Neural progenitor cell (in vitro differentiated cells): ENCODE data around the gene GATA2.

Experiments
- EZH2 ChIP-seq: fragments of 200-600 bp; sonication (generic); IDR thresholded peaks from 2 replicates; pipeline ENCODE4 v1.6.1; 2017; ENCODE audit warnings: antibody characterized with exemption, mild to moderate bottlenecking, moderate library complexity
- TF ChIP-seq, protein P1 (sequence below): fragments of 200-600 bp; sonication (generic); IDR thresholded peaks from 2 replicates; pipeline ENCODE4 v1.5.1; 2017; ENCODE audit warnings: antibody characterized with exemption, mild to moderate bottlenecking

DNA sequence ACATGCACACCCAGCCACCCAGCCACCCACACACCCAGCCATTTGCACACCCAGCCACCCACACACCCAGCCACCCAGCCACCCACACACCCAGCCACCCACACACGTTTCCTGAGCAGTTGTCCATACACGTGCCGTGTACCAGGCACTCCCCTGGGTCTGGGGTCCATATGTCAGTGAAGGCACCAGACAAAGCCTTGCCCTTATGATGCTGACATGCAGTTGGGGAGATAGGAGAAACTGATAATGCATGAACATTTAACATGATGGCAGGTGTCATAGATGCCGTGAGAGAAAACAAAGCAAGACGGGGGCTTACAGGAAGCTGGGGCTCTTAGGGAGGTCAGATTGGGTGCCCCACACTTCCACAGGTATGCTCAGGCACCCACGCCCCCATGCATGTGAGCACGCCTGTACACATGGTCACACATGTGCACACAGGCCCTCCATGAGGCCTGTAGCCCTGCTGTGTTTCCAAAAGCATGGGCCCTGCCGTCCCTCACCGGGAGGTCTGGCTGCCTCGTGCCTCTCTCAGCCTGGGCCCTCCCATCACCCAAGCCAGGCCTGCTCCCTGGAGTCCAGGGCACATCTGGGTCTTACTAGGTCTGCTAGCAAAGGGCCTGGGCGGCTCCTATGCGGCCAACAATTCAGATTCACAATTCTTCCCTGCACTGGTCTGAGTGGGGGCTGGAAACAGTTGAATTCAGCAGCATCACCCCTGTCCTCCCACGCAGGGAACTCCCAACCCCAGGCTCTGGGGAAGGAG, 22.7 kb downstream of the GATA2 start:
- TF ChIP-seq, protein P1, sequence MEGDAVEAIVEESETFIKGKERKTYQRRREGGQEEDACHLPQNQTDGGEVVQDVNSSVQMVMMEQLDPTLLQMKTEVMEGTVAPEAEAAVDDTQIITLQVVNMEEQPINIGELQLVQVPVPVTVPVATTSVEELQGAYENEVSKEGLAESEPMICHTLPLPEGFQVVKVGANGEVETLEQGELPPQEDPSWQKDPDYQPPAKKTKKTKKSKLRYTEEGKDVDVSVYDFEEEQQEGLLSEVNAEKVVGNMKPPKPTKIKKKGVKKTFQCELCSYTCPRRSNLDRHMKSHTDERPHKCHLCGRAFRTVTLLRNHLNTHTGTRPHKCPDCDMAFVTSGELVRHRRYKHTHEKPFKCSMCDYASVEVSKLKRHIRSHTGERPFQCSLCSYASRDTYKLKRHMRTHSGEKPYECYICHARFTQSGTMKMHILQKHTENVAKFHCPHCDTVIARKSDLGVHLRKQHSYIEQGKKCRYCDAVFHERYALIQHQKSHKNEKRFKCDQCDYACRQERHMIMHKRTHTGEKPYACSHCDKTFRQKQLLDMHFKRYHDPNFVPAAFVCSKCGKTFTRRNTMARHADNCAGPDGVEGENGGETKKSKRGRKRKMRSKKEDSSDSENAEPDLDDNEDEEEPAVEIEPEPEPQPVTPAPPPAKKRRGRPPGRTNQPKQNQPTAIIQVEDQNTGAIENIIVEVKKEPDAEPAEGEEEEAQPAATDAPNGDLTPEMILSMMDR, result no peak
- TF ChIP-seq EZH2, result no peak
